H1 (cell line): Measurements from ENCODE around the gene UBASH3A. TPM values are rescaled to one million over a fixed set of nuclear protein-coding genes. Genes with fewer than 3 reads are reported as not detected.

Source experiments
- CTCF ChIA-PET: fragments of 300-600 bp; sonication (Branson Sonifier 250); formaldehyde crosslinking; loops from one replicate; lab custom pipeline; 2021; ENCODE audit not compliant: partially characterized antibody; lab: Charles Lee
- POLR2A ChIA-PET: fragments of 300-600 bp; sonication (Branson Sonifier 250); formaldehyde crosslinking; loops from one replicate; lab custom pipeline; 2021; ENCODE audit warnings: inconsistent platforms; ENCODE audit not compliant: partially characterized antibody; lab: Charles Lee
- DNase-seq, 2 experiments: peaks; one replicate each; pipeline versions ENCODE4 v3.0.0 to v3.0.0-alpha.2; 2010 to 2022; ENCODE audit warnings: low spot score in 2 of 2, low read depth in 1 of 2, mixed read lengths in 1 of 2
- FAIRE-seq: peaks from 2 replicates; lab custom pipeline; 2011; peaks lifted over from hg19 to GRCh38; lab: Jason Lieb, UNC
- H2AFZ ChIP-seq: 2 replicates; pipeline ENCODE4 v1.8.1; 2012; ENCODE audit warnings: low read length, inconsistent platforms
- H2AK5ac ChIP-seq: 2 replicates; pipeline ENCODE4 v1.6.1; 2013; ENCODE audit warnings: low read depth, low read length
- H2BK120ac ChIP-seq: replicated peaks from 2 replicates; pipeline ENCODE3; 2013; ENCODE audit warnings: low read depth, low read length, inconsistent platforms
- H2BK12ac ChIP-seq: 2 replicates; pipeline ENCODE4 v1.6.1; 2013; ENCODE audit warnings: low read depth, low read length
- H2BK15ac ChIP-seq: 2 replicates; pipeline ENCODE4 v1.6.1; 2013; ENCODE audit warnings: low read length
- H2BK20ac ChIP-seq: 2 replicates; pipeline ENCODE4 v1.6.1; 2013; ENCODE audit warnings: low read length
- H2BK5ac ChIP-seq: 2 replicates; pipeline ENCODE4 v1.6.1; 2013; ENCODE audit warnings: low read depth, low read length
- H3K14ac ChIP-seq: 2 replicates; pipeline ENCODE4 v1.6.1; 2013; ENCODE audit warnings: inconsistent platforms; ENCODE audit not compliant: insufficient read length
- H3K18ac ChIP-seq: 2 replicates; pipeline ENCODE4 v1.6.1; 2013; ENCODE audit warnings: low read length; ENCODE audit errors: extremely low read depth
- H3K23ac ChIP-seq: 2 replicates; pipeline ENCODE4 v1.6.1; 2013; ENCODE audit warnings: inconsistent platforms; ENCODE audit not compliant: insufficient read length
- H3K23me2 ChIP-seq: 2 replicates; pipeline ENCODE4 v1.6.1; 2013; ENCODE audit warnings: low read depth, low read length
- H3K27ac ChIP-seq: 2 replicates; pipeline ENCODE4 v1.6.1; 2011; ENCODE audit warnings: low read depth, low read length, inconsistent platforms
- H3K27me3 ChIP-seq, 4 experiments: replicated peaks in 1 of 4; 1 replicate in 1 of 4; 2 replicates in 3 of 4; pipeline versions ENCODE4 v1.6.1 to v1.8.1; 2011 to 2013; ENCODE audit warnings: low read length in 3 of 4, mild to moderate bottlenecking in 3 of 4, inconsistent platforms in 2 of 4, mixed read lengths in 2 of 4, moderate library complexity in 1 of 4; ENCODE audit not compliant: control insufficient read depth in 3 of 4, insufficient read depth in 3 of 4; ENCODE audit errors: extremely low read depth in 1 of 4
- H3K36me3 ChIP-seq, 4 experiments: 2 replicates each; pipeline versions ENCODE4 v1.6.1 to v1.8.1; 2011 to 2013; ENCODE audit warnings: mild to moderate bottlenecking in 4 of 4, low read length in 3 of 4, moderate library complexity in 2 of 4, control low read depth in 1 of 4, inconsistent platforms in 1 of 4; ENCODE audit not compliant: insufficient read depth in 4 of 4, control insufficient read depth in 2 of 4
- H3K4ac ChIP-seq: replicated peaks from 2 replicates; pipeline ENCODE3; 2013; ENCODE audit warnings: low read length, low read depth, mixed read lengths, inconsistent platforms; ENCODE audit not compliant: insufficient read length
- H3K4me1 ChIP-seq, 4 experiments: replicated peaks in 1 of 4; 1 replicate in 1 of 4; 2 replicates in 3 of 4; pipeline versions ENCODE4 v1.6.1 to v1.8.1; 2011 to 2013; ENCODE audit warnings: low read length in 3 of 4, inconsistent platforms in 2 of 4, mixed read lengths in 1 of 4; ENCODE audit not compliant: insufficient read depth in 4 of 4, control insufficient read depth in 3 of 4
- H3K4me2 ChIP-seq, 2 experiments: 2 replicates each; pipeline versions ENCODE4 v1.6.1 to v1.8.1; 2011 to 2013; ENCODE audit warnings: low read depth in 2 of 2, low read length in 2 of 2, control low read depth in 1 of 2, inconsistent platforms in 1 of 2, mild to moderate bottlenecking in 1 of 2; ENCODE audit not compliant: insufficient read depth in 1 of 2
- H3K4me3 ChIP-seq, 4 experiments: fragments of 200-600, 300-600 bp in 1 of 4; sonication (generic), shearing (Covaris generic), sonication (Bioruptor Twin) in 1 of 4; 2 replicates each; pipeline versions ENCODE4 v1.5.1 to v1.8.1; 2011 to 2016; ENCODE audit warnings: low read length in 4 of 4, low read depth in 3 of 4, control low read depth in 2 of 4, inconsistent platforms in 2 of 4, mild to moderate bottlenecking in 2 of 4, mixed read lengths in 1 of 4, moderate library complexity in 1 of 4; ENCODE audit not compliant: insufficient read depth in 2 of 4; ENCODE audit errors: extremely low read depth in 1 of 4
- H3K56ac ChIP-seq: replicated peaks from 2 replicates; pipeline ENCODE3; 2013; ENCODE audit warnings: low read depth, mild to moderate bottlenecking, mixed read lengths, low read length, inconsistent platforms; ENCODE audit not compliant: insufficient read length
- H3K79me1 ChIP-seq: 2 replicates; pipeline ENCODE4 v1.6.1; 2013; ENCODE audit warnings: low read depth, low read length, control low read depth
- H3K79me2 ChIP-seq, 2 experiments: 2 replicates each; pipeline versions ENCODE4 v1.6.1 to v1.8.1; 2012 to 2013; ENCODE audit warnings: low read length in 2 of 2, mild to moderate bottlenecking in 2 of 2, inconsistent platforms in 1 of 2; ENCODE audit not compliant: insufficient read depth in 2 of 2, control insufficient read depth in 1 of 2
- H3K9ac ChIP-seq, 4 experiments: replicated peaks in 1 of 4; 1 replicate in 1 of 4; 2 replicates in 3 of 4; pipeline versions ENCODE4 v1.6.1 to v1.8.1; 2011 to 2013; ENCODE audit warnings: low read depth in 3 of 4, low read length in 3 of 4, control low read depth in 2 of 4, mild to moderate bottlenecking in 2 of 4, moderate library complexity in 2 of 4, inconsistent platforms in 1 of 4; ENCODE audit errors: extremely low read depth in 1 of 4
- H3K9me3 ChIP-seq, 2 experiments: 2 replicates each; pipeline versions ENCODE4 v1.6.1 to v1.8.1; 2012 to 2013; ENCODE audit warnings: mild to moderate bottlenecking in 2 of 2, moderate library complexity in 2 of 2, control low read depth in 1 of 2, inconsistent platforms in 1 of 2, low read depth in 1 of 2, low read length in 1 of 2, mixed read lengths in 1 of 2; ENCODE audit not compliant: insufficient read depth in 2 of 2
- H4K20me1 ChIP-seq, 2 experiments: replicated peaks in 1 of 2; 2 replicates each; pipeline versions ENCODE3 to v1.8.1; 2011 to 2013; ENCODE audit warnings: inconsistent platforms in 2 of 2, low read length in 2 of 2, mild to moderate bottlenecking in 1 of 2; ENCODE audit not compliant: insufficient read depth in 2 of 2, control insufficient read depth in 1 of 2
- H4K5ac ChIP-seq: 2 replicates; pipeline ENCODE4 v1.6.1; 2013; ENCODE audit warnings: low read length, low read depth, mixed read lengths, inconsistent platforms; ENCODE audit not compliant: insufficient read length
- H4K8ac ChIP-seq: 2 replicates; pipeline ENCODE4 v1.8.0; 2013; ENCODE audit warnings: mild to moderate bottlenecking, moderate library complexity, low read length, inconsistent platforms; ENCODE audit not compliant: insufficient read depth; ENCODE audit errors: extremely low read depth
- H4K91ac ChIP-seq: replicated peaks from 2 replicates; pipeline ENCODE3; 2013; ENCODE audit warnings: low read length, mixed read lengths, inconsistent platforms; ENCODE audit not compliant: insufficient read length
- CEBPB ChIP-seq: IDR thresholded peaks from 2 replicates; pipeline ENCODE4 v1.6.1; 2012; ENCODE audit warnings: low read depth, low read length
- JUND ChIP-seq: IDR thresholded peaks from 2 replicates; pipeline ENCODE4 v1.6.1; 2011; ENCODE audit warnings: mild to moderate bottlenecking, improper control_type of control experiment, low read length
- SP1 ChIP-seq: IDR thresholded peaks from 2 replicates; pipeline ENCODE4 v1.6.1; 2011; ENCODE audit warnings: low read depth, low read length
- TAF1 ChIP-seq: IDR thresholded peaks from 2 replicates; pipeline ENCODE4 v1.6.1; 2011; ENCODE audit warnings: mild to moderate bottlenecking, low read depth, low read length
- TBP ChIP-seq: IDR thresholded peaks from 2 replicates; pipeline ENCODE4 v1.6.1; 2011; ENCODE audit warnings: low read depth, low read length, improper control_type of control experiment
- USF2 ChIP-seq: IDR thresholded peaks from 2 replicates; pipeline ENCODE4 v1.6.1; 2011; ENCODE audit warnings: low read length, improper control_type of control experiment
- WGBS, 2 experiments: shearing (Covaris generic) in 1 of 2; methylation state at CpG; one replicate each; pipeline versions ENCODE4 v1.1.6 to v1.1.7; 2013 to 2015; ENCODE audit warnings: low lambda C conversion rate in 2 of 2, mixed read lengths in 2 of 2, inconsistent platforms in 1 of 2, low coverage in 1 of 2, missing lambda C conversion rate in 1 of 2; ENCODE audit not compliant: insufficient replicate concordance in 2 of 2, insufficient coverage in 1 of 2, insufficient read length in 1 of 2; ENCODE audit errors: extremely low coverage in 1 of 2, missing lambda C conversion rate in 1 of 2; 5-methylcytosine and 5-hydroxymethylcytosine counted together
- polyA plus RNA-seq, 7 experiments: library from polyadenylated mRNA; depleted of rRNA in 3 of 7; stranded (reverse) in 5 of 7; unstranded in 2 of 7; fragments of >200 nt in 5 of 7; fragments of 200-250 nt in 2 of 7; gene quantifications; 1 replicate in 5 of 7; 2 replicates in 1 of 7; 4 replicates in 1 of 7; pipeline versions ENCODE4 v1.2.1 to v1.2.3, GENCODE V29; 2011 to 2013; ENCODE audit warnings: missing spikeins in 2 of 7, mixed read lengths in 2 of 7
- total RNA-seq: library from RNA; stranded (reverse); fragmentation: NEBNext Ultra II Directional; extraction: Animal tissue kit (Norgen Biotek cat#: 25700); gene quantifications from 2 replicates; pipeline ENCODE4 v1.2.1, GENCODE V29; 2021

Gene UBASH3A
- total and polyA plus RNA-seq, 2 of the 8 experiments (the other 6 are each of a cell fraction or from before 2014, with no cell fraction given) = not detected

GRCh38 chr21:42493109-42494060, 89.7 kb downstream of the UBASH3A start:
- Histone ChIP-seq H2BK120ac (no peak overlapping the region), H2AFZ (no peak overlapping the region), H2AK5ac (no peak overlapping the region), H2BK5ac (no peak overlapping the region), H2BK12ac (no peak overlapping the region), H3K9me3 (no peaks in the 10 kb centered on the region), H3K23ac (no peak overlapping the region), H3K9ac (no peak overlapping the region), H3K79me1 (no peaks in the 10 kb centered on the region), H4K20me1 (no peaks in the 10 kb centered on the region), H3K4me1 (peaks cover 0 to 7% (median 2%) of the 10 kb centered on the region in 4 experiments; a peak in 4 of 7 replicates), H3K4me3 (no peak overlapping the region), H4K5ac (no peak overlapping the region), H2BK15ac (no peak overlapping the region), H3K4me2 (no peak overlapping the region), H3K27ac (no peak overlapping the region), H3K79me2 (no peaks in the 10 kb centered on the region), H3K36me3 (no peaks in the 10 kb centered on the region), H3K4ac (no peak overlapping the region), H4K91ac (no peak overlapping the region), H3K23me2 (peaks cover 14% of the 10 kb centered on the region), H4K8ac (no peak overlapping the region; the same call in 1 of the 2 replicates), H3K56ac (no peak overlapping the region), H3K18ac (no peak overlapping the region), H3K27me3 (peaks cover 0 to 5% (median 4%) of the 10 kb centered on the region in 4 experiments; a peak in 1 of 7 replicates), H3K14ac (no peak overlapping the region), H2BK20ac (no peak overlapping the region)
- FAIRE-seq (no peak), DNase-seq (no peak)
- no peak for TF ChIP-seq SP1
- no peak for TF ChIP-seq TAF1
- TF ChIP-seq JUND = no peak
- TF ChIP-seq CEBPB = no peak
- TF ChIP-seq TBP = no peak
- TF ChIP-seq USF2 = no peak
- POLR2A ChIA-PET = interaction anchor here (1.3 kb wide), 1 partner anchor 37 kb away, joined by 3 read pairs; no protein-coding TSS in a partner anchor
- WGBS, 2 experiments = 81% methylated on average over 13 of the region's 13 CpGs; no CpG with 5 or more reads in 1 of the 2 experiments
- CTCF ChIA-PET = interaction anchor here (1.2 to 2.2 kb wide), 3 partner anchors 26 to 99 kb away, joined by 3 to 7 read pairs (median 4); no protein-coding TSS in a partner anchor
